ENCODE results near the gene CABLES2.

GRCh38 chr20:62402456-62403150 lies 4.5 kb downstream of the CABLES2 start:
- TF ChIP-seq, protein P1, sequence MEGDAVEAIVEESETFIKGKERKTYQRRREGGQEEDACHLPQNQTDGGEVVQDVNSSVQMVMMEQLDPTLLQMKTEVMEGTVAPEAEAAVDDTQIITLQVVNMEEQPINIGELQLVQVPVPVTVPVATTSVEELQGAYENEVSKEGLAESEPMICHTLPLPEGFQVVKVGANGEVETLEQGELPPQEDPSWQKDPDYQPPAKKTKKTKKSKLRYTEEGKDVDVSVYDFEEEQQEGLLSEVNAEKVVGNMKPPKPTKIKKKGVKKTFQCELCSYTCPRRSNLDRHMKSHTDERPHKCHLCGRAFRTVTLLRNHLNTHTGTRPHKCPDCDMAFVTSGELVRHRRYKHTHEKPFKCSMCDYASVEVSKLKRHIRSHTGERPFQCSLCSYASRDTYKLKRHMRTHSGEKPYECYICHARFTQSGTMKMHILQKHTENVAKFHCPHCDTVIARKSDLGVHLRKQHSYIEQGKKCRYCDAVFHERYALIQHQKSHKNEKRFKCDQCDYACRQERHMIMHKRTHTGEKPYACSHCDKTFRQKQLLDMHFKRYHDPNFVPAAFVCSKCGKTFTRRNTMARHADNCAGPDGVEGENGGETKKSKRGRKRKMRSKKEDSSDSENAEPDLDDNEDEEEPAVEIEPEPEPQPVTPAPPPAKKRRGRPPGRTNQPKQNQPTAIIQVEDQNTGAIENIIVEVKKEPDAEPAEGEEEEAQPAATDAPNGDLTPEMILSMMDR (IDR thresholded peaks at IDR 0.05): no peak
- TF ChIP-seq POLR2A (IDR thresholded peaks at IDR 0.05) (no peak), EP300 (IDR thresholded peaks at IDR 0.05) (no peak)
